ENCODE results near the gene KANK3.

- TF ChIP-seq CTCF (IDR thresholded peaks at IDR 0.05; ENCODE audit: insufficient read depth, low read depth, low read length) (no peak), EZH2 (IDR thresholded peaks at IDR 0.05; ENCODE audit: insufficient read depth, low read length) (no peak)
Observed at GRCh38 chr19:8334458-8335342, 8.4 kb downstream of the KANK3 start.
